Skeletal muscle satellite cell (primary cell): ENCODE results near the gene FBXO41.

ENCODE experiments used
- H3K27me3 ChIP-seq: 2 replicates; pipeline ENCODE4 v1.7.0; 2013; ENCODE audit warnings: low read length; ENCODE audit not compliant: control insufficient read depth, insufficient read depth
- H3K36me3 ChIP-seq: 2 replicates; pipeline ENCODE4 v1.7.0; 2013; ENCODE audit warnings: mild to moderate bottlenecking, control low read depth, low read length; ENCODE audit not compliant: insufficient read depth
- H3K4me1 ChIP-seq: 2 replicates; pipeline ENCODE4 v1.7.0; 2013; ENCODE audit warnings: low read length; ENCODE audit not compliant: control insufficient read depth, insufficient read depth
- H3K4me2 ChIP-seq: 2 replicates; pipeline ENCODE4 v1.7.0; 2013; ENCODE audit warnings: mild to moderate bottlenecking, low read length
- H3K4me3 ChIP-seq: 2 replicates; pipeline ENCODE4 v1.7.0; 2013; ENCODE audit warnings: low read length
- H3K9ac ChIP-seq: 2 replicates; pipeline ENCODE4 v1.7.0; 2013; ENCODE audit warnings: mild to moderate bottlenecking, low read depth, low read length, moderate library complexity
- H3K9me3 ChIP-seq: replicated peaks from 2 replicates; pipeline ENCODE4 v1.7.0; 2013; ENCODE audit warnings: mild to moderate bottlenecking, control low read depth, low read length

FBXO41 gene

DNA sequence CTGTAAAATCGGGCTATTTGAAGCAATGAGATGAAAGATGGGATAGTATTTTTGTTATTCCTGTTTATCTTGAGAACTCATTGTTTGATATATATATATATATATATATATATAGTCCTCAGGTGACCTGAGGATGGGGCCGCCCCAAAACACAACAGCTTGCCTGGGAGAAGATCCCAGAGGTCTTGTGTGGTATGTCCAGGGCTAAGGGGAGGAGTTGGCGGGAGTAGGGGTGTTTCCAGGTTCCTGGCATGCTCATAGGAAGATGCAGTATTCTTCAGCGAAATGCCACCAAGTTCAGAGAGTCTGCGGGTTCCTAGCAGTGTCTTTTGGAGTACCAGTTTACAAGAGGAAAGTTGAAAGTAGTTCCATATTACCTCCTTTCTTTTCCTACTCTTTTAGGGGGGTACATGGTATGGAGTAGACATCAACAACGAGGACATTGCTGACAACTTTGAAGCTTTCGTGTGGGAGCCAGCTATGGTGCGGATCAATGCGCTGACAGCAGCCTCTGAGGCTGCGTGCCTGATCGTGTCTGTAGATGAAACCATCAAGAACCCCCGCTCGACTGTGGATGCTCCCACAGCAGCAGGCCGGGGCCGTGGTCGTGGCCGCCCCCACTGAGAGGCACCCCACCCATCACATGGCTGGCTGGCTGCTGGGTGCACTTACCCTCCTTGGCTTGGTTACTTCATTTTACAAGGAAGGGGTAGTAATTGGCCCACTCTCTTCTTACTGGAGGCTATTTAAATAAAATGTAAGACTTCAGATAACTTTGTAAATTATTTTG, 31.8 kb downstream of the FBXO41 start:
- Histone ChIP-seq H3K36me3 (peaks cover 71% of the 10 kb centered on the region), H3K9me3 (no peaks in the 10 kb centered on the region), H3K9ac (no peak overlapping the region), H3K4me1 (no peaks in the 10 kb centered on the region), H3K4me2 (no peak overlapping the region), H3K4me3 (no peak overlapping the region), H3K27me3 (no peaks in the 10 kb centered on the region)

DNA sequence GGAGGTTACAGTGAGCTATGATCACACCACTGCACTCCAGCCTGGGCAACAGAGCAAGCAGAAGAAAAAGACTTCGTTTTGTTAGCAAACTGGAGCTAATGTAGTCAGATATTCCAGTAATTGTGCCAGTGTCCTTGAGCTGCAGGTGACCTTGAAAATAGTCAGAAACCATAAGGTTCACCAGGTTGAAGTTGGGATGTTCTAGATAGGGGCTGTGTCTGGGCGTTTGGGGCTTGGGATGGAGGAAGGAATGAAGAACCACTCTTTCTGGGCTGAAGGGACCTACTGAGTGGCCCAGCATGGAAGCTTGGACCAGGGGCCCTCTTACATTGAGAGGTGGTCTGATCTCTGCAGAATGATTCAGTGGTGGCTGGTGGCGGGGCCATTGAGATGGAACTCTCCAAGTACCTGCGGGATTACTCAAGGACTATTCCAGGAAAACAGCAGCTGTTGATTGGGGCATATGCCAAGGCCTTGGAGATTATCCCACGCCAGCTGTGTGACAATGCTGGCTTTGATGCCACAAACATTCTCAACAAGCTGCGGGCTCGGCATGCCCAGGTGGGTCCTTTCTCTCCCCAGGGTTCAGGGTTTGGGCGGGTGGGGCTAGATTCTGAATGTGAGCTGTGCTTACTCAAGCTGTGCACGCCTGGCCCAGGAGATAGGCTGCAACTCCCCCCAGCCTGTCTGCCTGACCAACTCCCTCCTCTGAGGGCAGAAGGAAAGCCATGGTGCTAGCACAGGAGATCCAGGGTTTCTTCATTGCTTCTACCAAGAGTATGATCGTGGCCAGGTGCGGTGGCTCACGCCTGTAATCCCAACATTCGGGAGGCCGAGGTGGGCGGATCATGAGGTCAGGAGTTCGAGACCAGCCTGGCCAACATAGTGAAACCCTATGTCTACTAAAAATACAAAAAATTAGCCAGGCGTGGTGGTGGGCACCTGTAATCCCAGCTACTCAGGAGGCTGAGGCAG, 33.1 kb downstream of the FBXO41 start:
- Histone ChIP-seq H3K9me3 (no peaks in the 10 kb centered on the region), H3K4me3 (no peak overlapping the region), H3K4me2 (no peak overlapping the region), H3K4me1 (no peaks in the 10 kb centered on the region), H3K27me3 (no peaks in the 10 kb centered on the region), H3K36me3 (peaks cover 83% of the 10 kb centered on the region), H3K9ac (no peak overlapping the region)

DNA sequence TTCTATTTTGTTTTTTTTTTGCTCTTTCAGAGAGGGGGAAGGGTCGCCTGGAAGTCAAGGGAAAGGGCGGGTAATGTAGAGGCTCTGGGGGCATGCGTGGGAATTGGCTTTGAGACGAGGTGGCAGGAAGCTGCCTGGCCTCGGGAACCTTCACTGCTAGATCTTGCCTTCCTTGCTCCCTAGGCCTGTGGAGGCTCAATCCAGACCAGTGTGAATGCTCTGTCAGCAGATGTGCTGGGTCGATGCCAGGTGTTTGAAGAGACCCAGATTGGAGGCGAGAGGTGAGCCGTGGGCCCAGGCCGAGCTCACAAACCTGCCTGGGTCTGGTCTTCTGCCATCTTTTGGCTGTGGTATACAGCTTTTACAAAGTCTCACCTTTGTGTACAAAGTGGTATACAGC, 34.6 kb downstream of the FBXO41 start:
- no peak overlapping the region for H3K4me2 ChIP-seq
- H3K9ac ChIP-seq = no peak overlapping the region
- H3K4me1 ChIP-seq = no peaks in the 10 kb centered on the region
- H3K27me3 ChIP-seq = no peaks in the 10 kb centered on the region
- no peaks in the 10 kb centered on the region for H3K9me3 ChIP-seq
- H3K4me3 ChIP-seq = no peak overlapping the region
- peaks cover 94% of the 10 kb centered on the region for H3K36me3 ChIP-seq

DNA sequence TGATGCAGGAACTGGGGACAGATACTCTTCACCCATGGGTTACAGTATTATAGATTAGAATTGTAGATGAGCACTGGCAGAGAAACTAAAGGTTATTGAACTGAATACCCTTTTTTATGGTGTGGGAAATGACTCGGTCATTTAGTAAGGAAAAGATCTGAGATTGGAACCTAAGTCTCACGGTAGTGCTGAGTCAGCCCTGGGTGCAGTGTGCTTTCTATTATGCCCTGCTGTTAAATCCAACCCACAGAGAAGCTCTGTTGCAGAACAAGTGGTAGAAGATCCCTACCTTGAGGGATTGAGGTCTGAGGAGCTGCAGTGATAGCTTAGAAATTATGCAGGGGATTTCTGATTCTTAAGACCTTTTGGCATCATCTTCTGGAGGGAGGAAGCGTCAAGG, 37.4 kb downstream of the FBXO41 start:
- no peak overlapping the region for H3K4me2 ChIP-seq
- H3K36me3 ChIP-seq = peaks cover 91% of the 10 kb centered on the region
- no peak overlapping the region for H3K9ac ChIP-seq
- H3K4me3 ChIP-seq = no peak overlapping the region
- no peaks in the 10 kb centered on the region for H3K9me3 ChIP-seq
- H3K27me3 ChIP-seq = no peaks in the 10 kb centered on the region
- no peaks in the 10 kb centered on the region for H3K4me1 ChIP-seq

DNA sequence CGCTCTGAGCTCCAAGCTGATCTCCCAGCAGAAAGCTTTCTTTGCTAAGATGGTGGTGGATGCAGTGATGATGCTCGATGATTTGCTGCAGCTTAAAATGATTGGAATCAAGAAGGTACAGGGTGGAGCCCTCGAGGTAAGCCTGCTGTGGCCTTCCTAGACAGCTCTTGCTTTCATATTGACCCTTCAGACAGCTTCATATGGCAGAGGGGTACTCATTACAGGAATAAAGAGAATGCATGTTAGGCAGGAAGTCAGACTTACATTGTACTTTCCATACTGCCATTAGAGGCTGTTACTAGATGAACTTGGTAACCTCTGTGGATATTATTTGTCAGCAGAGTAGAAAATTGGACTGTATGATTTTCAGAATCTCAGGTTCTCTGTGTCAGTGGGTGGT, 39.7 kb downstream of the FBXO41 start:
- H3K4me3 ChIP-seq = no peak overlapping the region
- no peak overlapping the region for H3K9ac ChIP-seq
- peaks cover 86% of the 10 kb centered on the region for H3K36me3 ChIP-seq
- no peaks in the 10 kb centered on the region for H3K27me3 ChIP-seq
- H3K9me3 ChIP-seq = no peaks in the 10 kb centered on the region
- H3K4me2 ChIP-seq = no peak overlapping the region
- peaks cover 3% of the 10 kb centered on the region for H3K4me1 ChIP-seq

DNA sequence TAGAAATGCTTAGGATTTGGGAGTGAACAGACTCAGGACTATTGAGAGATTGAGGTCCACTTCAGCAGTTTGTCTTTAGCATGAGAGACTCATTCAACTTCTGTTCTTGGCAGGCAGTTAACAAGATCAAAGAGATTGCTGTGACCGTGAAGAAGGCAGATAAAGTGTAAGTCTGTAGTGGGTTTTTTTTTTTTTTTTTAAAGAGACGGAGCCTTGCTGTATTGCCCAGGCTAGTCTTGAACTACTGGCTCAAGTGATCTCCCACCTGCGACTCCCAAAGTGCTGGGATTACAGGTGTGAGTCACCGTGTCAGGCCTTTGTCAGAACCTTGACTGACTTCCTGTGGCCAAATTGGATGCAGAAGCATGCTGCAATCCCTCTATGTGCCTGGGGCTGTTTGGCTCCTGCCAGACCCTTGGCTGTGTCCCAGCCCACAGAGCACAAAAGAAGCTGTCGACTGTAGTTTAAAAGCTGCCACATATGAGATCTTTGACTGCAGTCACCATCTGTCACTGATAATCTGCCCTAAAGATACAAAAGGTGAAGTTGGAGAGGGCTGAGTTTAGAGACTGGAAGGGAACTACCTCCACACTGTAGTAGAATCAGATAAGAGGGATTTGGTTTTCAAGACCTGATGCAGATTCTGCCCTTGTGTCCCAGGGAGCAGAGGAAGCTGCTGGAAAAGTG, 40.3 kb downstream of the FBXO41 start:
- Histone ChIP-seq H3K36me3 (peaks cover 82% of the 10 kb centered on the region), H3K4me3 (no peak overlapping the region), H3K27me3 (no peaks in the 10 kb centered on the region), H3K9me3 (no peaks in the 10 kb centered on the region), H3K4me2 (no peak overlapping the region), H3K4me1 (peaks cover 8% of the 10 kb centered on the region), H3K9ac (no peak overlapping the region)

DNA sequence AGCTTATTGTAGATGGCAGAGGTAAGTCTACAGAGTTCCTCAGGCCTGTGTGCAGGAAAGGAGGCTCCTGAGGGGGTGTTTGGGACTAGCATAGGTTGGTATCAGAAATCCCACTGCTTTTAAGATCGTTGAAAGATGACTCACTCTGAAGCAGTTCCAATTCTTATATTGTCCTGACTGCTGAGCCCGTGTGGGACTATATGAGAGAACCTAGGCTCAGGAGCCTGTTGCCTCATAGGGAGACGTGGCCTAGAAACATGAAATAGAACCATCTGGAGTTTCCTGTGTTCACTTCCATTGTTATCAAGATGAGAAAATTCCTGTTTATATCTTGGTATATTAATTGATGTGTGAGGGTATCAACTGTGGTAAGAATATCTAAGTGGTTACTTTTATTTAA, 44.5 kb downstream of the FBXO41 start:
- Histone ChIP-seq H3K36me3 (peaks cover 46% of the 10 kb centered on the region), H3K9me3 (no peaks in the 10 kb centered on the region), H3K4me3 (no peak overlapping the region), H3K9ac (no peak overlapping the region), H3K27me3 (no peaks in the 10 kb centered on the region), H3K4me1 (peaks cover 19% of the 10 kb centered on the region), H3K4me2 (no peak overlapping the region)

DNA sequence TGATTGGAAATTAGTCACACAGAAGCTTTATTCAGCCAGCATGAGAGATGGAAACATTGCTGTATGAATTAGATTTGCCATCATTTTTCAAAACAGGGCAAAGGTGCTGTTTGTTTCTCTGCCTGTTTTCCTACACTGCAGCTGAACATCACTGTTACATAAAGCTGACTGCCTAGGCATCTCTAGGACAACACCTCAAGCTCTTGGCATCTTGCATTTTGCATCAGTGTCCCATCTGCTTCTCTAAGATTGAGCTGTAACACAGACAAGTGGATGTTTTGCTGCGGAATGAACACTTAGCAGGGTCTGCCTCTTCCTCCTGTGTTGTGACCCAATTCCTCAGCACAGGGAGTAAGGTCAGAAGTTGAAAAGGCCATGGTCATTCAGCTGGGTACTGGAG, 45.3 kb downstream of the FBXO41 start:
- peaks cover 38% of the 10 kb centered on the region for H3K36me3 ChIP-seq
- no peaks in the 10 kb centered on the region for H3K27me3 ChIP-seq
- no peak overlapping the region for H3K9ac ChIP-seq
- no peaks in the 10 kb centered on the region for H3K9me3 ChIP-seq
- H3K4me2 ChIP-seq = no peak overlapping the region
- H3K4me3 ChIP-seq = no peak overlapping the region
- H3K4me1 ChIP-seq = peaks cover 19% of the 10 kb centered on the region

DNA sequence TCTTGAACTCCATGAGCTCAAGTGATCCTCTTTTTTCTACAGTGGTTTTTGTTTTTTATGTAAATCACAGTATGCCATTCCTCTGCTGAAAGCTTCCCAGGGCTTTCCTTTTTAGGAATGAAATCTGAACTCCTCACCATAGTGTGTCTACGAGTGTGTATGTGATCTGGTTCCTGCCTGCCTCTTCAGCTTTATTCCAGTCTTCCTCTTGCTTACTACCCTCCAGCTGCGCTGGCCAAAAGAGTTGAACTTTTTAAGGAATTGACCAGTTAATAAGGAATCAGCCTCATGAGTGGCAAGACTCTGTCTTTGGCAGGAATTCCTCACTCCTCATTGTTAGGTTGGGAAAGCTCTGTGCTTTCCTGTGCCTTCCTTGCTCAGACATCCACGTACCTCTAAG, 46.1 kb downstream of the FBXO41 start:
- no peaks in the 10 kb centered on the region for H3K9me3 ChIP-seq
- H3K4me3 ChIP-seq = no peak overlapping the region
- H3K4me1 ChIP-seq = peaks cover 19% of the 10 kb centered on the region
- no peak overlapping the region for H3K9ac ChIP-seq
- peaks cover 30% of the 10 kb centered on the region for H3K36me3 ChIP-seq
- H3K4me2 ChIP-seq = no peak overlapping the region
- H3K27me3 ChIP-seq = no peaks in the 10 kb centered on the region

DNA sequence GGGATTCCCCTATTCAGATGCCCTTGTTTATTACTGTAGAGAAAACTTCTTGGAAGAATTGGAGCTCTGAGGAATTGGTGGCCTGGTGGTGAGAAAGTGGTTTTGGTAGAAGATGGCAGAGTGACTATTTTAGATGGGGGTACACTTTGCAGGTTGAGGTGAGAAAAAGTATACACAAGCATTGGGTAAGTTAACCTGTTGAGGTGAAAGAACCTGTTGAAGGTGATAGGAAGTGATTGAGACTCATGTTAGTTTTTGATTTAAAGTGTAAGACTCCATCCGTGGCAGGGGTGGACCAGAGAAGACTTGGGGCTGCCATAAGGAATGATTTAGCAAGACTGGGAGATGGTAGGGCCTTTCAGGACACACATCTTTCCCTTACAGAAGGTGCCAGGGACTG, 47.1 kb downstream of the FBXO41 start:
- no peak overlapping the region for H3K9ac ChIP-seq
- peaks cover 22% of the 10 kb centered on the region for H3K4me1 ChIP-seq
- H3K36me3 ChIP-seq = peaks cover 22% of the 10 kb centered on the region
- no peaks in the 10 kb centered on the region for H3K27me3 ChIP-seq
- H3K4me3 ChIP-seq = no peak overlapping the region
- H3K9me3 ChIP-seq = no peaks in the 10 kb centered on the region
- H3K4me2 ChIP-seq = no peak overlapping the region

DNA sequence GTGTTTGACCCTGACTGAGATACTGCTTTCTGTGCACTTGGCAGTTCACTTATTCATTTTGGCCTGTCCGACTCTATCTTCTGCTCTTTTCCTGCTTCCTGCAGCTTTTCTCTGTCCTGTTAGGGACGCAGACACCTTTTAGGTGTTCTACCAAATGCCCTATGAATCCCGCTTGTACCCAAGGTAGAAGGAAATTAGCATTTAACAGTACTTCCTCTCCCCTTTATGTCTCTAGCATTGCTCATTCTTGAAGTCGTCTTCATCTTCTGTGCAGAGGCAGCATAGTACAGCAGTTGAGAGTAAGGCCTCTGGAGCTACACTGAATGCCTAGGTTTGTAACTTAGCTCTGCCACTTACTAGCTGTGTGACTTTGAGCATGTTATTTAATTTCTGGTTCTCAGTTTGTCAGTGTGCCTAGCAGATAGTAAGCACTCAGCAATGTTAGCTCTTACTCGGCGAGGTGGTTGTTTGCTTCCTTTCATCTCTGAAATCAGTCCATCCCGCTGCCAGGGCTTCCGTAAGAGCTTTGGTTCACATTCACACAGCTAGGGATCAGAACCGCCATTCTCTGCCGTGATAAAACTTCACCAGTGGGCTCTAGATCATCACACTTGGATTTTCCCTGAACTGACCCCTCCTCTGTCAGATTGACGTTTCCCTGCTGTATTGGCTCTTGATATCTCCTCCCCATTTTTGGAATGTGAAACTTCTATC, 48.8 kb downstream of the FBXO41 start:
- Histone ChIP-seq H3K9ac (peak overlapping the region; percentile 92), H3K4me1 (peaks cover 22% of the 10 kb centered on the region), H3K27me3 (no peaks in the 10 kb centered on the region)

More for the DNA sequence above, 48.8 kb downstream of the FBXO41 start:
- Histone ChIP-seq H3K9me3 (no peaks in the 10 kb centered on the region), H3K36me3 (peaks cover 14% of the 10 kb centered on the region), H3K4me2 (peak overlapping the region; percentile 96), H3K4me3 (peak overlapping the region; percentile 89)
